Tibial nerve (tissue), 4 donors: ENCODE results near the gene NUP133. TPM values are rescaled to one million over a fixed set of nuclear protein-coding genes. Genes with fewer than 3 reads are reported as not detected.
A peak's percentile ranks its signal among the peaks of the same experiment; 100 is the strongest.

Source experiments
- DNase-seq, 2 donors: peaks; one replicate each; pipeline ENCODE4 v3.0.0-alpha.2; 2019; ENCODE audit warnings: low spot score in 2 of 2
- H3K27ac ChIP-seq, 4 donors: fragments of 200-600 bp; sonication (generic) in 3 of 4; one replicate each; pipeline ENCODE4 v1.5.1; 2017 to 2019; ENCODE audit warnings: mild to moderate bottlenecking in 1 of 4
- H3K27me3 ChIP-seq, 2 donors: fragments of 200-600 bp; sonication (generic) in 1 of 2; one replicate each; pipeline versions ENCODE4 v1.5.1 to v1.6.0; 2017 to 2019
- H3K36me3 ChIP-seq, 3 donors: fragments of 200-600 bp; sonication (generic); one replicate each; pipeline ENCODE4 v1.5.1; 2018 to 2019
- H3K4me1 ChIP-seq, 4 donors: fragments of 200-600 bp; sonication (generic) in 3 of 4; one replicate each; pipeline ENCODE4 v1.5.1; 2017 to 2019
- H3K4me3 ChIP-seq, 4 donors: fragments of 200-600 bp; sonication (generic) in 3 of 4; one replicate each; pipeline ENCODE4 v1.5.1; 2017 to 2019; ENCODE audit warnings: mild to moderate bottlenecking in 1 of 4, moderate library complexity in 1 of 4
- H3K9me3 ChIP-seq, 4 donors: fragments of 200-600 bp; sonication (generic) in 3 of 4; one replicate each; pipeline ENCODE4 v1.5.1; 2017 to 2019
- CTCF ChIP-seq, 5 experiments: fragments of 200-600 bp in 3 of 5; fragments of 450-650 bp in 2 of 5; sonication (generic) in 3 of 5; IDR thresholded peaks; one replicate each; pipeline ENCODE4 v1.5.1; 2016 to 2019; ENCODE audit warnings: antibody characterized with exemption in 5 of 5, mild to moderate bottlenecking in 3 of 5, moderate library complexity in 2 of 5
- EP300 ChIP-seq, 2 donors: sonication (generic); formaldehyde crosslinking; IDR thresholded peaks; one replicate each; pipeline ENCODE4 v1.6.1; 2017; ENCODE audit warnings: antibody characterized with exemption in 2 of 2, mild to moderate bottlenecking in 1 of 2
- POLR2A ChIP-seq, 2 donors: fragments of 450-650 bp; IDR thresholded peaks; one replicate each; pipeline ENCODE4 v1.6.1; 2017; ENCODE audit warnings: antibody characterized with exemption in 2 of 2, mild to moderate bottlenecking in 2 of 2, moderate library complexity in 2 of 2
- WGBS, 2 donors: methylation state at CpG; one replicate each; pipeline ENCODE4 v1.1.5; 2018; 5-methylcytosine and 5-hydroxymethylcytosine counted together
- total RNA-seq, 4 donors: library from RNA; depleted of rRNA; stranded (reverse); fragments of >200 nt; gene quantifications; one replicate each; pipeline ENCODE4 v1.1.0, GENCODE V29; 2016

NUP133 gene
- total RNA-seq, 4 donors from 2014 or later: 24.9 to 56.1 (median 43.2) TPM

- Histone ChIP-seq H3K36me3 (peaks cover 0 to 54% (median 5%) of the 10 kb centered on the region in 3 donors), H3K9me3 (no peaks in the 10 kb centered on the region), H3K27ac (peak overlapping the region in 3 of 4 donors; percentile 67 to 82 (median 82)), H3K4me3 (no peak overlapping the region), H3K27me3 (no peaks in the 10 kb centered on the region), H3K4me1 (peaks cover 0 to 10% (median 4%) of the 10 kb centered on the region in 4 donors)
- no peak for DNase-seq
- no peak for TF ChIP-seq POLR2A (IDR thresholded peaks at IDR 0.05)
- no peak for TF ChIP-seq EP300 (IDR thresholded peaks at IDR 0.05)
- TF ChIP-seq CTCF (IDR thresholded peaks at IDR 0.05): no peak
- 86% methylated on average over 11 of the region's 11 CpGs for WGBS, 2 donors
These were observed 60.3 kb downstream of the NUP133 start for GRCh38 chr1:229447809-229448252.

GRCh38 chr1:229445828-229446227, 62.3 kb downstream of the NUP133 start:
- Histone ChIP-seq H3K27ac (no peak overlapping the region), H3K4me3 (no peak overlapping the region), H3K9me3 (no peaks in the 10 kb centered on the region), H3K4me1 (peaks cover 0 to 10% (median 4%) of the 10 kb centered on the region in 4 donors), H3K36me3 (peaks cover 0 to 58% (median 4%) of the 10 kb centered on the region in 3 donors), H3K27me3 (no peaks in the 10 kb centered on the region)
- 89 to 92% methylated on average over 4 of the region's 4 CpGs for WGBS, 2 donors
- no peak for DNase-seq
- TF ChIP-seq CTCF (IDR thresholded peaks at IDR 0.05) (no peak), EP300 (IDR thresholded peaks at IDR 0.05) (no peak), POLR2A (IDR thresholded peaks at IDR 0.05) (no peak)

- TF ChIP-seq EP300 (IDR thresholded peaks at IDR 0.05): no peak
- TF ChIP-seq POLR2A (IDR thresholded peaks at IDR 0.05): no peak
- TF ChIP-seq CTCF (IDR thresholded peaks at IDR 0.05): no peak
- Histone ChIP-seq H3K27me3 (no peaks in the 10 kb centered on the region), H3K27ac (no peak overlapping the region), H3K9me3 (no peaks in the 10 kb centered on the region), H3K4me1 (no peaks in the 10 kb centered on the region), H3K4me3 (no peak overlapping the region), H3K36me3 (peaks cover 0 to 68% (median 0%) of the 10 kb centered on the region in 3 donors)
- 52 to 66% methylated on average over 5 of the region's 5 CpGs for WGBS, 2 donors
- DNase-seq: no peak
These were observed 67.1 kb downstream of the NUP133 start for GRCh38 chr1:229440851-229441537.

- peaks cover 0 to 18% (median 1%) of the 10 kb centered on the region in 4 donors for H3K4me1 ChIP-seq
- no peak overlapping the region for H3K4me3 ChIP-seq
- H3K27ac ChIP-seq: no peak overlapping the region
- no peaks in the 10 kb centered on the region for H3K9me3 ChIP-seq
- H3K27me3 ChIP-seq: peaks cover 0 to 27% of the 10 kb centered on the region in 2 donors
- peaks cover 0 to 41% (median 0%) of the 10 kb centered on the region in 3 donors for H3K36me3 ChIP-seq
- TF ChIP-seq CTCF (IDR thresholded peaks at IDR 0.05) (no peak), EP300 (IDR thresholded peaks at IDR 0.05) (no peak), POLR2A (IDR thresholded peaks at IDR 0.05) (no peak)
- no peak for DNase-seq
- 97 to 99% methylated on average over 3 of the region's 3 CpGs for WGBS, 2 donors
These were observed 70.1 kb downstream of the NUP133 start for GRCh38 chr1:229438021-229438420.

- Histone ChIP-seq H3K36me3 (peaks cover 0 to 36% (median 0%) of the 10 kb centered on the region in 3 donors), H3K27me3 (peaks cover 0 to 33% of the 10 kb centered on the region in 2 donors), H3K4me1 (peaks cover 0 to 23% (median 4%) of the 10 kb centered on the region in 4 donors), H3K27ac (no peak overlapping the region), H3K4me3 (no peak overlapping the region), H3K9me3 (no peaks in the 10 kb centered on the region)
- WGBS, 2 donors: 97 to 100% methylated on average over 2 of the region's 2 CpGs
- DNase-seq: no peak
- TF ChIP-seq POLR2A (IDR thresholded peaks at IDR 0.05): no peak
- TF ChIP-seq CTCF (IDR thresholded peaks at IDR 0.05): no peak
These were observed 70.7 kb downstream of the NUP133 start for GRCh38 chr1:229437443-229437842.
